ENCODE results near the gene TGFBR2.

DNA sequence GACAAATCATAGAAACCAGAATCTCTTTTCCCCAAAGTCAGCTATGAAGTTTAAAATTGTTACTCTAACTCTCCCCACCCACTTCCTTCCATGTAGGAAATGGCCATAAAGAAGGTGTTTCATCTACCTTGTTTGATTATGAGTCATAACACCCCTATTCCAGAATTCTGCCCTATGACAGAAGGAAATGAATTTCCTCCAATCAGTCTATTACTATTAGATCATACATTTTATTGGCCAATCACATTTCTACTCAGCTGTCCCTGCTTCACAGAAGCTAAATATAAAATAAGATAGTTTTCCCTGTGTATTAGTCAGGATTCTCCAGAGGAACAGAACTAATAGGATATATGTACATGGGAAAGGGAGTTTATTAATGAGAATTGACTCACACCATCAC lies 102.1 kb downstream of the TGFBR2 start:
- TF ChIP-seq CTCF (IDR thresholded peaks at IDR 0.05 in 8 of 11, conservative IDR thresholded peaks at IDR 0.05 in 3 of 11) (no peak), POLR2AphosphoS5 (IDR thresholded peaks at IDR 0.05) (no peak), POLR2A (IDR thresholded peaks at IDR 0.05) (no peak)
